Body of pancreas (tissue), 4 donors: ENCODE results near the gene PRRT4. TPM values are rescaled to one million over a fixed set of nuclear protein-coding genes. Genes with fewer than 3 reads are reported as not detected.

Experiments used
- ATAC-seq: fragments of 150-250 bp; one replicate; pipeline ENCODE4 v1.9.1; 2016
- DNase-seq, 4 donors: peaks; one replicate each; pipeline ENCODE4 v3.0.0-alpha.2; 2019
- H3K27ac ChIP-seq, 4 donors: fragments of 200-600 bp; sonication (generic); 1 replicate in 3 of 4; 2 replicates in 1 of 4; pipeline versions ENCODE4 v1.5.1 to v1.6.1; 2016 to 2019; ENCODE audit warnings: mild to moderate bottlenecking in 1 of 4, mixed read lengths in 1 of 4, moderate library complexity in 1 of 4
- H3K27me3 ChIP-seq, 2 donors: fragments of 200-600 bp; sonication (generic); one replicate each; pipeline ENCODE4 v1.6.0; 2016; ENCODE audit warnings: mild to moderate bottlenecking in 1 of 2
- H3K36me3 ChIP-seq, 2 donors: fragments of 200-600 bp; sonication (generic); replicated peaks in 1 of 2; 2 replicates each; pipeline ENCODE4 v1.5.1; 2016; ENCODE audit warnings: low read depth in 2 of 2; ENCODE audit not compliant: insufficient read depth in 1 of 2
- H3K4me1 ChIP-seq: fragments of 200-600 bp; sonication (generic); one replicate; pipeline ENCODE4 v1.6.0; 2016
- H3K4me3 ChIP-seq, 2 donors: fragments of 200-600 bp; sonication (generic); 1 replicate in 1 of 2; 2 replicates in 1 of 2; pipeline ENCODE4 v1.5.1; 2016 to 2019
- H3K9me3 ChIP-seq, 3 donors: fragments of 200-600 bp; sonication (generic); 1 replicate in 2 of 3; 2 replicates in 1 of 3; pipeline ENCODE4 v1.5.1; 2016
- POLR2A ChIP-seq, 3 donors: fragments of 450-650 bp; IDR thresholded peaks; one replicate each; pipeline ENCODE4 v1.6.1; 2016; ENCODE audit warnings: antibody characterized with exemption in 3 of 3, mild to moderate bottlenecking in 2 of 3
- WGBS, 2 donors: methylation state at CpG; one replicate each; pipeline ENCODE4 v1.1.5; 2017; 5-methylcytosine and 5-hydroxymethylcytosine counted together
- intact Hi-C: fragments of 100-400 bp; cut with DNase I; formaldehyde crosslinking; loops from one replicate; pipeline ENCODE4 v1.15.1; 2023
- total RNA-seq, 2 donors: library from RNA; depleted of rRNA; stranded (reverse); fragments of >200 nt; gene quantifications; one replicate each; pipeline ENCODE4 v1.1.0, GENCODE V29; 2016
- TF ChIP-seq, protein P1 (sequence below), 7 experiments: fragments of 450-650 bp in 4 of 7; fragments of 200-600 bp in 3 of 7; sonication (generic) in 3 of 7; IDR thresholded peaks; one replicate each; pipeline ENCODE4 v1.5.1; 2016 to 2019; ENCODE audit warnings: antibody characterized with exemption in 7 of 7

Gene PRRT4
- total RNA-seq, 2 donors from 2014 or later, result 7.6 TPM; not detected in 1

DNA sequence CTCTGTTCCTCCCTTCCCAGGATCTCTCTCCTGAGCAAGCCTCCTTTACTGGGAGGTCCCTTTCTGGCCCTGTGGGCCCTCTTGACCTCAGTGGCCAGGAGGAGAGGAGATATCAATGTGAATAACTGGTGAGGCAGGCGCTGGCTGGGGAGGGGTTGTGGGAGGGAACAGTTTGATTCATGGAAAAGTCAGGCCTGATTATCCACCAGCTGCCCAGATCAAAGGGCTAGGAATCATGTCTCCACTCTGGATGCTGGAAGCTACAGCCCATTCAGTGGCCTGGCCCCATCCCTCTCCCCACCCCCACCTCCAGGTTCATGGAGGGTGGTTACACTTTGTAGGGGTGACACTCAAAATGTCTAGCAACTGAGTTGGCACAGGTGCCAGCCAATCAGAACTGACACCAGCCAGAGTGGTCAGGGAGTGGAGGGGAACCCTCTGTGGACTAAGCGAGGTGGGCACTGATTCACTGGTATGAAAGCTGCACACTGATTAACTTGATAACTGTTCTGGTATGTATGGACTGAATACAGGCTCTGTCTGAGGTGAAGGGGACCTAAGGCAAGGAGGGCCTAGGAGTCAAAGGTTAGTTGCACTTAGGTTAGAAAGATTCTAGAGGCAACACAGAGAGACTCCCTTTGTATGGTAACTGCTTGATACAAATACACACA, 4.8 kb downstream of the PRRT4 start:
- Histone ChIP-seq H3K27ac (no peak overlapping the region), H3K27me3 (peaks cover 0 to 6% of the 10 kb centered on the region in 2 donors), H3K9me3 (no peaks in the 10 kb centered on the region), H3K4me3 (no peak overlapping the region), H3K4me1 (peaks cover 19% of the 10 kb centered on the region), H3K36me3 (no peaks in the 10 kb centered on the region)
- 79 to 94% methylated on average over 2 of the region's 2 CpGs for WGBS, 2 donors
- no peak for TF ChIP-seq POLR2A (IDR thresholded peaks at IDR 0.05)
- TF ChIP-seq, protein P1, sequence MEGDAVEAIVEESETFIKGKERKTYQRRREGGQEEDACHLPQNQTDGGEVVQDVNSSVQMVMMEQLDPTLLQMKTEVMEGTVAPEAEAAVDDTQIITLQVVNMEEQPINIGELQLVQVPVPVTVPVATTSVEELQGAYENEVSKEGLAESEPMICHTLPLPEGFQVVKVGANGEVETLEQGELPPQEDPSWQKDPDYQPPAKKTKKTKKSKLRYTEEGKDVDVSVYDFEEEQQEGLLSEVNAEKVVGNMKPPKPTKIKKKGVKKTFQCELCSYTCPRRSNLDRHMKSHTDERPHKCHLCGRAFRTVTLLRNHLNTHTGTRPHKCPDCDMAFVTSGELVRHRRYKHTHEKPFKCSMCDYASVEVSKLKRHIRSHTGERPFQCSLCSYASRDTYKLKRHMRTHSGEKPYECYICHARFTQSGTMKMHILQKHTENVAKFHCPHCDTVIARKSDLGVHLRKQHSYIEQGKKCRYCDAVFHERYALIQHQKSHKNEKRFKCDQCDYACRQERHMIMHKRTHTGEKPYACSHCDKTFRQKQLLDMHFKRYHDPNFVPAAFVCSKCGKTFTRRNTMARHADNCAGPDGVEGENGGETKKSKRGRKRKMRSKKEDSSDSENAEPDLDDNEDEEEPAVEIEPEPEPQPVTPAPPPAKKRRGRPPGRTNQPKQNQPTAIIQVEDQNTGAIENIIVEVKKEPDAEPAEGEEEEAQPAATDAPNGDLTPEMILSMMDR (IDR thresholded peaks at IDR 0.05), result no peak
- intact Hi-C loops, result no loop called here
- no peak for DNase-seq
- ATAC-seq, result no peak

DNA sequence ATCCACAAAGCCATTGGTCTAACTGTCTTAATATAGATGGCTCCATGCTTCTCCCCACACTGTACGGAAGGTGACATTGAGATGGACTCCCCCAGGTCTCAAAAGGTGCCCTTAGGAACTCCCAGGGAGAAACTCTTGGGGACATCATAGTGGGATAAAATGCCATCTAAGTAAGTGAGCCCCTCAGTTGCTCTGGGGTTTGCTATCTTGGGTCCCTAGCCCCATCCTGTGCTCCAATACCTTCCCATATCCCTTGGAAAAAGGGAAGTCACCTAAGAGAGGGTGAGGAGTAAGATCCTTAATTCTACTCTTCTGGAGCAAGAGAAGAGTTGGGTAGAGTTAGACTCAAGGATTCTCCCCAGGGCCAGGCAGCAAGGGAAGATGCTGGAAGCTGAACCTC, 7.9 kb downstream of the PRRT4 start:
- intact Hi-C loops, result no loop called here
- peaks cover 0 to 11% of the 10 kb centered on the region in 2 donors for H3K27me3 ChIP-seq
- H3K36me3 ChIP-seq, result no peaks in the 10 kb centered on the region
- ATAC-seq, result no peak
- TF ChIP-seq, protein P1 (IDR thresholded peaks at IDR 0.05), result no peak
- no peak for TF ChIP-seq POLR2A (IDR thresholded peaks at IDR 0.05)
- WGBS, 2 donors, result 96 to 100% methylated on average over 1 of the region's 1 CpG
- no peak for DNase-seq
- no peaks in the 10 kb centered on the region for H3K9me3 ChIP-seq
- H3K4me1 ChIP-seq, result peaks cover 12% of the 10 kb centered on the region
- no peak overlapping the region for H3K27ac ChIP-seq
- H3K4me3 ChIP-seq, result no peak overlapping the region

DNA sequence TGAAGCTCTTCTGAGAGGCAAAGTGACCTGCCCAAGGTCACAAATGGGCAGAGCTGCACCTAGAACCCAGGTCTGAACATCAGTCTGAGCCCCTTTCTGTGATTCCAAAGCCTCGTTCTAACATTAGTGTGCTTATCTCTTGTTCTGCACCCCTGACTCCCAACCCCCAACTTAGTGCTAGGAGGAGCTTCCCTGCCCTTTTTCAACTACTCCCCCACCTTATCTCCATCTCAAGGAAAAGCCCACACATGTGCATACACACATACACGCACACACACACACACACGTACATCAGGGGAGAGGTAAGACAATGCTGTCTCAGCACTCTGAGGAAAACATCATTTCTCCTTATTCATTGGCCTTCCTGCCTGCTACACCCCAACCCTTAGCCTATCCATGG, 8.3 kb downstream of the PRRT4 start:
- H3K4me1 ChIP-seq, result peaks cover 12% of the 10 kb centered on the region
- 55 to 62% methylated on average over 3 of the region's 3 CpGs for WGBS, 2 donors
- no peaks in the 10 kb centered on the region for H3K9me3 ChIP-seq
- no peak for ATAC-seq
- DNase-seq, result no peak
- no peak overlapping the region for H3K27ac ChIP-seq
- no peak overlapping the region for H3K4me3 ChIP-seq
- peaks cover 0 to 11% of the 10 kb centered on the region in 2 donors for H3K27me3 ChIP-seq
- TF ChIP-seq, protein P1 (IDR thresholded peaks at IDR 0.05), result no peak
- TF ChIP-seq POLR2A (IDR thresholded peaks at IDR 0.05), result no peak
- H3K36me3 ChIP-seq, result no peaks in the 10 kb centered on the region
- intact Hi-C loops, result no loop called here

DNA sequence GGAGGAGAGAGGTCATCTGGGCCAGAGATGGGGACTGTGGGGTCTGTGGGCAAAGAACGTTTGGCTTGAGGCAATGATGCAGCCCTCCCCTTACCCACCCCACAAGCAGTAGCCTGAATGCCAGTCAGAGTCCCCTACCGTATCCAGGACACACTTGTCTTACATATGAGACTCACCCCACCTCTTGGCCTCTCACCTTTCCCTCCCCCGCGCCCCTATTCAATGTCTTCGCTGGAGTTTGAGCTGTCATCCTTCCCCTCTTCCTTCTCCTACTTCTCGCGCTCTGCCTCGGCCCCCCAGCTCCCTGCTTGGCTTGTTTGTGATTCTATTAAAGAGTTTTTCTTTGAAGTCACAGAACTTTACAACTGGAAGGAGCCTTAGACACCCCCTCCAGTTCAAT, 8.9 kb downstream of the PRRT4 start:
- WGBS, 2 donors, result 64 to 71% methylated on average over 8 of the region's 8 CpGs
- H3K4me1 ChIP-seq, result peaks cover 12% of the 10 kb centered on the region

More for the DNA sequence above, 8.9 kb downstream of the PRRT4 start:
- intact Hi-C loops, result no loop called here
- Histone ChIP-seq H3K9me3 (no peaks in the 10 kb centered on the region), H3K36me3 (no peaks in the 10 kb centered on the region), H3K4me3 (no peak overlapping the region), H3K27ac (no peak overlapping the region), H3K27me3 (peaks cover 0 to 11% of the 10 kb centered on the region in 2 donors)
- DNase-seq (no peak), ATAC-seq (no peak)
- TF ChIP-seq, protein P1 (IDR thresholded peaks at IDR 0.05), result no peak
- no peak for TF ChIP-seq POLR2A (IDR thresholded peaks at IDR 0.05)
